Activated CD4-positive, CD25-positive, alpha-beta regulatory T cell treated with anti-CD3 and anti-CD28 coated beads, Interleukin-2, amount 50 U/mL, for 24 hours (primary cell): ENCODE measurements around the gene RNU1-3.
"Not testable (repeated sequence)": the region's sequence is repeated elsewhere in the genome, so short reads cannot be mapped to it uniquely, and the experiment has no call there.

Experiments
- ATAC-seq, 2 donors: fragments of 150-1000 bp; cut with Tn5 transposase; one replicate each; pipeline ENCODE4 v1.10.0; 2021; ENCODE audit warnings: mild to moderate bottlenecking in 1 of 2, moderate library complexity in 1 of 2

The RNU1-3 gene

DNA sequence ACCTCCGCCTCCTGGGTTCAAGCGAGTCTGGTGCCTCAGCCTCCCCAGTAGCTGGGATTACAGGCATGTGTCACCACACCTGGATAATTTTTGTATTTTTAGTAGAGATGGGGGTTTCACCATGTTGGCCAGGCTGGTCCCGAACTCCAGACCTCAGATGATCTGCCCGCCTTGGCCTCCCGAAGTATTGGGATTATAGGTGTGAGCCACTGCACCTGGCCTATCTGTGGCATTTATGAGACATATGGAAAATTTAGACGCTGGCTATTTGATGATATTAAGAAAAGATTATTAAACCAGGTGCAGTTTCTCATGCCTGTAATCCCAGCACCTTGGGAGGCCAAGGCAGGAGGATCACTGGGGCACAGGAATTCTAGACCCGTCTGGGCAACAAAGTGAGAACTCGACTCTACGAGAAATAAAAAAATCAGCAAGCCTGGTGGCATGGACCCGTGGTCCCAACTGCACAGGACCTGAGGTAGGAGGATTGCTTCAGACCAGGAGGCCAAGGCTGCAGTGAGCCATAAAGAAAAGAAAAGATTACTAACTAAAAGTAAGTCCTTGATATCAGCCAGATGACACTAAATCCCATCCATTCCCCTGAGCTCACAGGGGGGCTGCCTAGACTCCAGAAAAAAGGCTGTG, 30.1 kb downstream of the RNU1-3 start:
- not testable (repeated sequence) for ATAC-seq

DNA sequence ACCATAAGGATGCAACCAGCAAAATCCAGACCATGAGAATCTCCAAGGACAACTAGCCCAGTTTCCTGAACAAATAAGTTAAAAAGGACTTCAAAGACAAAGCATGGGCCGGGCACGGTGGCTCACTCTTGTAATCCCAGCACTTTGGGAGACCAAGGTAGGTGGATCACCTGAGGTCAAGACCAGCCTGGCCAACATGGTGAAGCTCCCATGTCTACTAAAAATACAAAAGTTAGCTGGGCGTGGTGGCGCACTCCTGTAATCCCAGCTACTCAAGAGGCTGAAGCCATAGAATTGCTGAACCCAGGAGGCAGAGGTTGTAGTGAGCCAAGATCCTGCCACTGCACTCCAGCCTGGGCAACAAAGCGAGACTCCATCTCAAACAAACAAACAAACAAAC, 30.8 kb downstream of the RNU1-3 start:
- ATAC-seq: not testable (repeated sequence)

DNA sequence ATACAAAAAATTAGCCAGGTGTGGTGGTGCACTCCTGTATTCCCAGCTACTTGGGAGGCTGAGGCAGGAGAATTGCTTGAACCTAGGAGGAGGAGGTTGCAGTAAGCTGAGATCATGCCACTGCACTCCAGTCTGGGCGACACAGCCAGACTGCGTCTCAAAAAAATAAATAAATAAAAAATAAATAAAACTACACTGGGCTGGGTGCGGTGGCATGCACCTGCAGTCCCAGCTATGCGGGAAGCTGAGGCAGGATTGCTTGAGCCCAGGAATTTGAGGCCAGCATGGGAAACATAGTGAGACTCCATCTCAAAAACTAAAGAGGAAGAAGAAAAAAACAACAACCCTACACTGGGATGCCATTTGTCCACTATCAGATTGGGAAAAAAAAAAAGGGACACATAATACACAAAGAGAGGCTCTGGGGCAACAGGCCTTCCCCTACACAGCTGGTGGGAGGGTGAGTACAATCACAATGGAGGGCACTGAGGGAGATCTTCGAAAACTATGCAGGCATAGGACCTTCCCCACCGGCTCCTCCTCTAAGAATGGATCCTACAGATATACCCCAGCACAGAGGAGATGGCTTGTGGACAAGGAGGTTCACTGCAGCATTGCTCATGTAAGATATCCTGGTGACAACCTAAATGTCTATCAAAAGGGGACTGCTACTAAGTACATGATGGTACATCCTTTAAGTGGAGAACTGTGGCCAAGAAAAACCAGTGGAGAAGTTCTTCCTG, 33.0 kb downstream of the RNU1-3 start:
- ATAC-seq: not testable (repeated sequence)

DNA sequence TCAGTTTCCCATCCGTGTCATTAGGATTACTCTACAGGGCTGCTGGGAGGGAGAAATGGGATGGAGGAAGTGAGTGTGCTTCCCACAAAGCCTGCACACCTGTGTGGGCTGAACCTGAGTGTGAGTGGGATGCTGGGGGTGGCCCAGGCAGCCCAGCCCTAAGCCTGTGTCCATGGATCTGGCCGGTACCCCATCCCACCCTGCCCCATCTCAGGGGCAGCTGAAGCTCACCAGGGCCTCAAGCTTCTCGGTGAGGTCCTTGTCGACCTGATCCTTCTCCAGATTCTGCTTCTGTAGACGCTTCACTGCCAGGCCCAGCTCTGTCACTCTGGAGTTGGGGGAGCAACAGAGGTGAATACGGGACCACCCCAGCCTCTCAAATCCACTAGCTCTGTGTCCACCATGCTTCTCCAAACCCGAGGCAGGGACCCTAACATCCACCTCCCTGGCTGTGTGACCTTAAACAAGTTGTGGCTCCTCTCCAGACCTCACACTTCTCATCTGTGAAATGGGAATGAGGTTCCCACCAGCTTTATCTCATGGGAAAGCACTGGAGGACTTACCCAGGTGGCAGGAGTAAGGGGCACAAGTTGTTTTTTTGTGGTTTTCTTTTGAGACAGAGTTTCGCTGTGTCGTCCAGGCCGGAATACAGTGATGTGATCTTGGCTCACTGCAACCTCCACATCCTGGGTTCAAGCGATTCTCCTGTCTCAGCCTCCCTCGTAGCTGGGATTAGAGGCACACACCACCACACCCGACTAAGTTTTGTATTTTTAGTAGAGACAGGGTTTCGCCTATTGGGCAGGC, 34.5 kb downstream of the RNU1-3 start:
- ATAC-seq: not testable (repeated sequence)

DNA sequence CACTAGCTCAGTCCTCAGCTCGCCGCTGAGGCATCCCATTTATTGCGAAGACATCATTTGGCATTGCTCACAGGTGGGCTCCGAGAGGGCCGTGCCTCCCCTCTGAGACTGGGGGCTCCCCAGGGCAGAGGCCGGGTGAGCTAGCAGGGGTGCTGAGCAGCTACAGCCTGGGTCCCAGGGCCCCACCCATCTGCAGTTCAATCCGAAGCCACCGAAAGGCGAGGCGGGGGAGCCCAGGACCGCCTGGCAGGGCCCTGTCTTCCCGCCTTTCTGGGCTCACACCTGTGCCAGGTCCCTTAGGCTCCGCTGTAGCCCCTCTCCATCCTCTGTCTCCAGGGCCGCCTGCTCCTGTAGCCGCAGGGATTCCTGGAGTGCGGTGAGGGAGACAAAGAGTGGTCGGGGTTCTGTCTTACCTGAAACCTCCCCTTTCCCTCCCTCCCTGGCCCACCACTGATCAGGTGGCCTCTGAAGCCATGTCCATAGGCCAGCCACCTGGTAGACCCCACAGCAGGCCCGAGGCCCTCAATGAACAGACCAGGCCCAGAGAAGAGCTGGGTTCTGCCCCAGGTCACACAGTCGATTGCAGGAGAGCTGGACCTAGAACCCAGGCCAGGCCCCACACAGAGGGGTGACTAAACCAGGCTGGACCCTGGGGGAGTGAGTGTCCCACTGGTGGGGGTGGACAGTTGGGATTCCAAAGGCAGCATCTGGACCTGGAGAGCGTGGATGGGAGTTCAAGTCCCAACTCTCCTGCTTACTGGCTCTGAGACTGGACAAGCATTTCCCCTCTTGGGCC, 35.3 kb downstream of the RNU1-3 start:
- no peak for ATAC-seq

DNA sequence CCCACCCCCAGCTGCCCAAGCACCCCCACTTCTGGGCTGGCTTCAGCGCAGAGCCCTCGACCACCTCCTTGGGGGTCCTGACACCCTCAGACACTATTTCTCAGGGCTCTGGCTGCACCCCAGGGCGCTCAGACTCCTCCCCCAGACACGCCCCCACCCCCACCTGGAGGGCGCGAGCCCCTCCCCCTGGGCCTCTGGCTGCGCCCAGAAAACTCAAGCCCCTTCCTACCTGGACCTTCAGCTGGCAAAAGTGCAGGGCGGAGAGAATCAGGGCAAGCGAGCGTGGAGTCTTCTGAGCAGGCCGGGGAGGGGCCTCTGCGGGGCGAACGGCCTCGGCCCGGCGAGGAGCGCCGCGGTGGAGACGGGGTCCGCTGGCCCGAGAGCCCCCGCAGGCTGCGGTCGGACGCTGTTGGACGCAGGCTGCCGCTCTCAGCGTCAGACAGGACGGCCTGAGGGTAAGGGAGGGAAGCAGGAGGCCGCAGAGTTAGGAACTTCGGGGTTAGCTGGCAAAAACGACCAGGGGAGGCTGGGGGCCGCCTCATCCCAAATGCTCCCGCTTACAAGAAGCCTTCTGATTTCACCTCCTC, 36.0 kb downstream of the RNU1-3 start:
- ATAC-seq: no peak

DNA sequence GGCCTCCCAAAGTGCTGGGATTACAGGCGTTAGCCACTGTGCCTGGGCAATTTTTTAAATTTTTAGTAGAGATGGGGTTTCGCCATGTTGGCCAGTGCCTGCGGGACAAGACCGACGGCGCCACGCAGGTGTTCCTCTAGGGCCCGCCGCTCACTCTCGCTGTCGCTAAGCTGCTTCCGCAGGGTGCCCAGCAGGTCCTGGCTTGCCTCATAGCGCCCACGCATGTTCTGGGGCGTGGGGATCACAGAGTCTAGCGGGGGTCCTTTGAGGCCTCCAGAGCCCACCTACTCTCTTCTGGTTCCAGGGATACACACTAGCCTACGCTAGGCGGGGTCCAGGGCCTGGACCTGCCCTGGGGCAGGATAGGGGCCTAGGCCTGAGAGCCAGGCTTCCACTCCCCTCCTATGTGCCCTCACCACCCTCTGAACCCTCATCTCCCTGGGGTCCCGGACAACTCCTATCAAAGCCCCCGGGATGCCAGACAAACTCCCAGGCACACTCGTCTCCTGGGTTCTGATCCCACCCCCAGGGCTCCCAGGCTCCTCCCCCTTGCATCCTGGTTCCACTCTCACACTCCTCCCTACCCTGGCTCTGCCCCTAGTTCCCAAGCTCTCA, 36.7 kb downstream of the RNU1-3 start:
- not testable (repeated sequence) for ATAC-seq

DNA sequence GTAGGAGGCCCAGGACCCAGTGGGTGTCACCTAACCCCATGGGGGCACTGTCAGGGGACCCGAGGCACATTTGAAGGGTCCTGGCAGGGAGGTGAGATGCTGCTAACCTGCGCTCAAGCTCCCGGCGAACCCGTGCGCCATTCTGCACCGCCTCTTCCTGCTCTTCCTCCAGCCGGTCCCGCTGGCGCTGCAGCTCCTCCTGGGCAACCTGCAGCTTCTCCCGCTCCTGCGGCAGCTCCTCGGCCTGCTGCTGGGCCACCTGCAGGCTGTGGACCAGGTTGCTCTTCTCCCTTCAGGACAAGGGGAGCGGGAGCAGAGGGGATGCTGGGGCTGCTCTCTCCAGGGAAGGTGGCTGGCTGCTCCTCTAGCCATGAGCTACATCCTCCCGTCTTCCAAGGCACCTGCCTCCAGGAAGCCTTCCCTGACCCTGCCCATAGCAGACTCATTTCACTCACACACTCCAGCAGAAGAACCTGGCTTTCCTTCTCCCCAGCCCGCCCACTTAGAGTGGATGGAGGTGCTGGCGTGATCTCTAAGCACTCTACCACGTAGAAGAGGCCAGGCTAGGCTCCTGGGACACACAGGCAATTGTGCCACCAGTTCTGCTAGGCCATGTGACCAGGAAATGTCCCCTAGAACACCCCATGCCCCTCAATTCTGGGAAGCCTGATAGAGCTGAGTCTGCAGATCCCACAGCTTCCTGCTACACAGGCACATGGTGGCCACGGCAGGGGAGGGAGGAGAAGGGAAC, 38.2 kb downstream of the RNU1-3 start:
- no peak for ATAC-seq

DNA sequence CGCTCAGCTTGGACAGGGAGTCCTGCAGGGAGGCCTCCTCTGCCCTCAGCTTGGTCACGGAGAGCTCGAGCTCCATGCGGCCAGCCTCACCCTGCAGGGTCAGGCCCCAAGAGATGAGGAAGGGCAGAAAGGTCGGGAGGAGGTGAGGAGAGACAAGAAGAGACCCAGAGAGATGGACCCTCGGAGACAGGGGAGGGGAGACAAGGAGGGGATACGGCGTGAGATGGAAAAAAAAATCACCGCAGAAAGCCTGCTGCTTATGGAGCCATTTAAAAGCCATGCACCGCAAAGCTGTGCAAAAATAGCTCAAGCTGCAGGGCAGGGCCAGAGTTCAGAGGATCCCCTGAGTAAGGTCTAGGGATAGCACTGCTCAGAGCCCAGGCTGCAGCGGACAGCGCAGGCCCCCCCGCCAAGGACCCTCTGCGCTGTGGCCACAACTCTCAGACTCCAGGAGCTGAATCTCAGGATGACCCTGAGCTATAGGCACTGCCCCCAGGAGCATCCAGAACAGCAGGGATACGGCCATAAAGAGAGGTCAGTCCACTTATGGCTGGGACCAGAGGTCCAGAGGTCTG, 40.3 kb downstream of the RNU1-3 start:
- not testable (repeated sequence) for ATAC-seq

DNA sequence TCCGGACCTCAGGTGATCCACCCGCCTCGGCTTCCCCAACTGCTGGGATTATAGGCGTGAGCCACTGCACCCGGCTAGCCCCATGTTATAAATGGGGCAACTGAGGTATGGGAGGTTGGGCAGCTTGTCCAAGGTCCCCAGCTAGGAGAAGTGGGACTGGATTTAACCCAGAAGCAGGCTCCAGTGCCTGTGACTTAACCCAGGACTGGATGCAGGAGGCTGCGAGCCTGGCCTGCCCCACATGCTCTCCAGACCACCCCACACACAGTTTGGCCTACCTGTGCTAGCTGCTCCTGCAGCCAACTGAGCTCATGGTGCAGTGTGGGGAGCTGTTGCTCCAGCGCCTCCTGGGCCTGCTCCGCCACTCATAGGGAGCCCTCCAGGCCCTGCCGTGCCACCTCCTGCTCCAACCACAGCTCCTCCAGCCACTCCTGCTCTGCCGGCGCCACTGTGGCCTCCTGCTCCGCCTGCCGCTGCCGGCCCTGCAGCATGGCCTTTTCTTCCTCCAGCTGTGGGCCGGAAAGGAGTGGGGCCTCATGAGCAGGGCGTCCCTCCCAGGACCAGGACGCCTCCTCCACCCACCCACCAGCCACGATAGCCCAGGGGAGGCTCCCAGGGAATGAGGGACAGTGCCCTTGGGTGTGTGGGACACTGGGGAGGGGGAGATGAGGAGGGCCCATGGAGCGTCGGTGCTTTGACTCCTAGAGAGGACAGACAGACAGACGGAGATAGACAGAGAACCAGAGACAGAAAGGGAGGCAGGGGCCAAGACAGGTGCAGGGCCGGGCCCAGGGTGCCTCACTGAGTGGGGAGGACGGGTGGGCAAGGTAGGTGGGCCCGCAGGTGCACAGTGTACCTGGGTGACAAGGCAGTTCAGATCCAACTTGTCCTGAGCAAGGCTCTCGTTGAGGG, 41.0 kb downstream of the RNU1-3 start:
- no peak for ATAC-seq

DNA sequence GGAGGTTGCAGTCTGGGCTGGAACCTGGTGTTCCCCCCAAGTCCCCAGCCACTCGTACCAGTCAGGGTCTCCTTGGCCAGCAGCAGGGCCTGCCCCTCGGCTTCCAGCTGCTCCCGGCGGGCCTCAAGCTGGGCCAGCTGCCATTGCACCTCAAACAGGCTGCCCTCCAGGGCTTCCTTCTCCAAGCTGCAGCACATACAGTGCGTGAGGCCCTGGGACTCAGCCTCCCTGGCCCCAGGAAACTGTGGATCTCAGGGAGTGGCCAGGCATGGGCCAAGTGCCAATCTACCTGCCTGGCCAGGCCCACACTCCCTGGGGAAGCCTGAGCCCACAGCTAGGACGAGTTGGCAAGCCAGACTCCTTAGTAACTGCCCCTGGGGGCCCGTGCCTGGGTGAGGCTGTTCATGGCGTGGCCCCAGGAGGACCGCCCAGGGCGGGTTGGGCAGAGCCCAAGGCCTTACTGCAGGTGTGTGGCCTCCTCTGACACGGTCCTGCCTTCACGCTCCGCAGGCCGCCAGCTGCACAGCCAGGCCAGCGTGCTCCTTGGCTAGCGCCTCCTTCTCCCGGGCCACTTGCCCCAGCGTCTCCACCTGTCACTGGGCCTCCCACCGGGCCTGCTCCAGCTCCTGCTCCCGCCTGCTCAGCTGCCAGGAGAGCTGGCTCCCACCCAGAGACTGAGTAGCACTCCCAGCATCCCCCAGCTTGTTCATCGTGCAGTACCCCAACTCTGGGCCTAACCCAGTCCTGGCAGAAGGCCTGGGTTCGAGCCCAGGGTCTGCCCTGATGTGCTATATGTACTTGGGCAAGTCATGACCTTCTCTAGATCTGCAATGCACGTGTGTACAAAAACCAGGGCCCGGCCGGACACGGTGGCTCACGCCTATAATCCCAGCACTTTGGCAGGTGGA, 42.7 kb downstream of the RNU1-3 start:
- ATAC-seq: not testable (repeated sequence)

DNA sequence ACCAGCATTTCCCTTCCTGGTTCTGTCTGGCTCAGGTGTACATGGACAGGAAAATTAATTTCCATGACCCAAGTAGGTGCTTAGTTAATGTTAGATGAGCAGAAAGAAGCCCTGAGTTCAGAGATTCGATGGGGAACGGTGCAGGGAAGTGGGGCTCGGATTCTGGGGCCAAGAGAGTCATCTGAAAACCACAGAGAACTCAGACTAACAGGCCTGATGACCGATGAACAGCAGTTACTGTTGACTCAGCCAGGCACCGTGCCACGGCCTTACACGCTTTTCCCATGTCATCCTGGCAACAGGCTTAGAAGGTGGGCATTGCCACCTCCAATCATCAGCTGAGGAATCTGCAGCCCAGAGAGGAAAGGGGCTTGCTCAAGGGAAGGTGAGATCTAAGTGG, 43.4 kb downstream of the RNU1-3 start:
- not testable (repeated sequence) for ATAC-seq

DNA sequence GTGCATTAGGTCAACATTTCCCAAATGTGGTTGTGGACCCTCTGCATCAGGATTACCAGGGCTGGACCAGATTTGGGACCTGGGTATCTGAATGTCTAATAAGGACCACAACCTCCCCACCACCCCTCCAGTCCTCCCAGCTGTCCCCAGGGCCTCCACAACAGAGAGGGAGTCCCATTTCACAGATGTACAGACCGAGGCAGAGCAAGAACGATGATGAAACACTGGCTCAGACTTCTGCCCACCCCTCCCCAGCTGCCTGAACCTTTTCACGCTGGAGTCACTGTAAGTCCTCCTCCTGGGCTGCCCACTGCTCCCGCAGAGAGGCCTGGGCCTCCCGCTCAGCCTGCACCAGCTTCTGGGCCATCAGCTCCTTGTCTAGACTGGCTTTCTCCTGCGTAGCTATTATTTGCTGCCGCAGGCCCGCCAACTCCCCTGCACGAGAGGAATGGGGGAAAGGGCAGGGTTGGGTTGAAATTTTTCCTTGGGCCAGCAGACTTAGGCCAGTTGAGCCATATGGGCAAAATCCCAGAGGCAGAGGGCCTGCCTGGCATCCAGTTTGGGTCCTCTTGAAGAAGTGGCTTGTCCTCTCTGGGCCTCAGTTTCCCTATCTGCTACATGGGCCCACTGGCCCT, 45.0 kb downstream of the RNU1-3 start:
- not testable (repeated sequence) for ATAC-seq

DNA sequence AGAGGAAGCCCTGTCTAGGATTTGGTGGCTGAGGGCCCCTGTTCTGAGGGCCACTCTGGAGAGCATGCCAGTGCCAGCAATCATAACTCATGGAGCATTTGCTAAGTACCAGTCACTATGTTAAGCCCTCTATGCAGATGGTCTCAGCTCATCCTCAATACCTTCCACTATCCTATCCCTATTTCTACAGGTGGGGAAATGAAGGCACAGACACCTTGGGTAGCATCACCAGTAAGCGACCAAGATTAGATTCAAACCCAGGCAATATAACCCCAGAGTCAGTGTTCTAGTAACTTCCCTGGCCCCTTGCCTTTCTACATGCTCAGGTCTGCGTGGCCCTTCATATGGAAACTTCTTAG, 45.5 kb downstream of the RNU1-3 start:
- ATAC-seq: no peak

DNA sequence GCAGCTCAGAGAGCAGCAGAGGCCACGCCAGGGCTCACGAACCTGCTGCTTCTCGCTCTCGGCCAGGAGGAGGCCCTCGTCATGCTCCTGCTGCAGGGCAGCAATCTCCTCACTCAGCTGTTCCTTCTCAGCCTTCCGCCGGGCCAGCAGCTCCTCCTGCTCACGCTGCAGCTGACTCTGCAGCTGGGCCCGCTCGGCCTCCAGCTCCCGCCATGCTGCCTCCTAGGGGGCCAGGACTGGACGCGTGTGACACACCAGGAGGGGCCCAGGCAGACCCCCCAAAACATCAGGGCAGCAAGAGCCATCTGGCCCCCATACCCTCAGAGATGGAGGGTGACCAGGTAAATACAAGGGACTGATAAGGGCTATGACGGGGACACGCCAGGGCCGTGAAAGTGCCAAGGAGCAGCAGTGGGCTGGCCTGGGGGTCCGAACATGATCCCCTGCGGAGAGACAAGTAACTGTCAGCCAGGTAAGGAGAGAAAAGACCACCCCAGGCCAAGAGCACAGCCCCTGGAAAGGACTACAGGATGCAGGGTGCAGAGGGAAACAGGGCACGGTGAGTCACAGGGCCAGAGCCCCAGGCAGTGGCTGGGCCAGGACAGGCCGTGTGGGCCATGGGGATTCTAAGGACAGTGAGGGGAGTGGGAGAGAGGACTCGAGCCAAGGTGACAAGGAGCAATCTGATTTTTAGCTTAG, 46.8 kb downstream of the RNU1-3 start:
- not testable (repeated sequence) for ATAC-seq

DNA sequence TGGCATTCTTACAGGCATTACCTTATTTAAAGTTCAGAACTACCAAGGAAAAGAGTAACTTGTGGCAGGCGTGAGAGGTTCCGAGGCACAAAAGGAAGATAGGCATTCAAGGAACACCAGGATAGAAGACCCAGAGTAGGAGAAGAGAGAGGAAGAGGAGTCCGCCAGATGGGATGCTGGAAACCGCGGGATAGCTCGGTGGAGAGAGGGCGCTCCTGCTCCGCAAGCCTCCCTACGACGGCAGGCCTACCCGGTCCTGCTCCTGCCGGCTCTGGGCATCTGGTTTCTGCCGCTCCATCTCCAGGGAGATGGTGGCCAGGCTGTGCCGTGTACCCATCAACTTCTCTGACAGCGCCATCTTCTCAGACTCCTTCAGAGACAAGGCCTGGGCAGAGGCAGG, 48.0 kb downstream of the RNU1-3 start:
- no peak for ATAC-seq
